ENCODE data around the gene CCDC184. TPM values are rescaled to one million over a fixed set of nuclear protein-coding genes. Genes with fewer than 3 reads are reported as not detected.

Gene CCDC184
- total RNA-seq, 1 donor from 2014 or later = 0.47 TPM

GRCh38 chr12:48169011-48169410 lies 14.4 kb upstream of the CCDC184 start:
- DNase-seq (ENCODE audit: low spot score) = no peak
- Mint-ChIP-seq H3K27ac (ENCODE audit: unreplicated experiment) (no peak overlapping the region), H3K27me3 (ENCODE audit: low read depth) (peaks cover 6% of the 10 kb centered on the region), H3K4me1 (ENCODE audit: low read depth) (no peaks in the 10 kb centered on the region), H3K36me3 (ENCODE audit: low read depth) (no peaks in the 10 kb centered on the region), H3K9me3 (ENCODE audit: low read depth) (no peaks in the 10 kb centered on the region), H3K4me3 (ENCODE audit: unreplicated experiment) (no peak overlapping the region)
- TF ChIP-seq CTCF (IDR thresholded peaks at IDR 0.05) = no peak

GRCh38 chr12:48175613-48176416 lies 7.6 kb upstream of the CCDC184 start:
- H3K36me3 Mint-ChIP-seq (ENCODE audit: low read depth) = no peaks in the 10 kb centered on the region
- H3K4me3 Mint-ChIP-seq (ENCODE audit: unreplicated experiment) = no peak overlapping the region
- no peak overlapping the region for H3K27ac Mint-ChIP-seq (ENCODE audit: unreplicated experiment)
- DNase-seq (ENCODE audit: low spot score) = no peak
- H3K27me3 Mint-ChIP-seq (ENCODE audit: low read depth) = peaks cover 35% of the 10 kb centered on the region
- no peak for TF ChIP-seq CTCF (IDR thresholded peaks at IDR 0.05)
- no peaks in the 10 kb centered on the region for H3K9me3 Mint-ChIP-seq (ENCODE audit: low read depth)
- H3K4me1 Mint-ChIP-seq (ENCODE audit: low read depth) = peaks cover 7% of the 10 kb centered on the region

- DNase-seq (ENCODE audit: low spot score) = no peak
- Mint-ChIP-seq H3K27me3 (ENCODE audit: low read depth) (peaks cover 39% of the 10 kb centered on the region), H3K4me3 (ENCODE audit: unreplicated experiment) (no peak overlapping the region), H3K9me3 (ENCODE audit: low read depth) (no peaks in the 10 kb centered on the region), H3K27ac (ENCODE audit: unreplicated experiment) (no peak overlapping the region), H3K36me3 (ENCODE audit: low read depth) (no peaks in the 10 kb centered on the region), H3K4me1 (ENCODE audit: low read depth) (peaks cover 7% of the 10 kb centered on the region)
- no peak for TF ChIP-seq CTCF (IDR thresholded peaks at IDR 0.05)
These were observed 7.1 kb upstream of the CCDC184 start for GRCh38 chr12:48176417-48176751.

GRCh38 chr12:48177982-48178381 lies 5.5 kb upstream of the CCDC184 start:
- peaks cover 42% of the 10 kb centered on the region for H3K27me3 Mint-ChIP-seq (ENCODE audit: low read depth)
- no peaks in the 10 kb centered on the region for H3K36me3 Mint-ChIP-seq (ENCODE audit: low read depth)
- no peaks in the 10 kb centered on the region for H3K9me3 Mint-ChIP-seq (ENCODE audit: low read depth)
- H3K4me3 Mint-ChIP-seq (ENCODE audit: unreplicated experiment) = no peak overlapping the region
- TF ChIP-seq CTCF (IDR thresholded peaks at IDR 0.05) = no peak
- H3K4me1 Mint-ChIP-seq (ENCODE audit: low read depth) = peaks cover 16% of the 10 kb centered on the region
- DNase-seq (ENCODE audit: low spot score) = no peak
- no peak overlapping the region for H3K27ac Mint-ChIP-seq (ENCODE audit: unreplicated experiment)

- H3K36me3 Mint-ChIP-seq (ENCODE audit: low read depth) = no peaks in the 10 kb centered on the region
- peaks cover 46% of the 10 kb centered on the region for H3K27me3 Mint-ChIP-seq (ENCODE audit: low read depth)
- no peak overlapping the region for H3K27ac Mint-ChIP-seq (ENCODE audit: unreplicated experiment)
- peaks cover 19% of the 10 kb centered on the region for H3K4me1 Mint-ChIP-seq (ENCODE audit: low read depth)
- DNase-seq (ENCODE audit: low spot score) = no peak
- no peaks in the 10 kb centered on the region for H3K9me3 Mint-ChIP-seq (ENCODE audit: low read depth)
- no peak for TF ChIP-seq CTCF (IDR thresholded peaks at IDR 0.05)
- H3K4me3 Mint-ChIP-seq (ENCODE audit: unreplicated experiment) = no peak overlapping the region
These were observed 4.0 kb upstream of the CCDC184 start for GRCh38 chr12:48179466-48179865.
